Measurements from ENCODE around the gene KDM1B.

GRCh38 chr6:18186033-18186432 is 30.8 kb downstream of the KDM1B start:
- TF ChIP-seq CTCF (conservative IDR thresholded peaks at IDR 0.05; ENCODE audit: low read length) (no peak), EZH2phosphoT487 (IDR thresholded peaks at IDR 0.05; ENCODE audit: borderline replicate concordance) (no peak)
